Measurements from ENCODE around the gene ADIPOR1. TPM values are rescaled to one million over a fixed set of nuclear protein-coding genes. Genes with fewer than 3 reads are reported as not detected.
"Not testable (repeated sequence)": the region's sequence is repeated elsewhere in the genome, so short reads cannot be mapped to it uniquely, and the experiment has no call there.

The ADIPOR1 gene
- total RNA-seq, 1 donor from 2014 or later = 72.3 TPM

DNA sequence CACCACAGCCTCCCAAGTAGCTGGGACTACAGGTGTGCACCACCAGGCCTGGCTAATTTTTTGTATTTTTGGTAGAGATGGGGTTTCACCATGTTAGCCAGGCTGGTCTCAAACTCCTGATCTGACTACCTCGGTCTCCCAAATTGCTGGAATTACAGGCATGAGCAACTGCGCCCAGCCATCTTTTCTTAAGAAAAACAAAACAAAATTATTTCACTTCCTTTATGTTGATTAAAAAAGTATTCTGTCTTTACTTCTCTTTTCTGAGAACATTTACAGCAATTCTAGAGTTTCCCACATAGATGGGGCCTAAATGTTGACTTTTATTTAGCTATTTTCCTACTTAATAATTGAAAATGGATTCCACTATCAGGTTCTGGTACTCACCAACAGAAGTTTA, 31.8 kb upstream of the ADIPOR1 start:
- Mint-ChIP-seq H3K9me3 (ENCODE audit: unreplicated experiment) (no peaks in the 10 kb centered on the region), H3K4me3 (ENCODE audit: unreplicated experiment) (no peak overlapping the region), H3K36me3 (ENCODE audit: unreplicated experiment) (no peaks in the 10 kb centered on the region), H3K4me1 (ENCODE audit: unreplicated experiment) (no peaks in the 10 kb centered on the region), H3K27ac (ENCODE audit: unreplicated experiment) (no peak overlapping the region), H3K27me3 (ENCODE audit: unreplicated experiment) (peaks cover 86% of the 10 kb centered on the region)
- TF ChIP-seq, protein P1, sequence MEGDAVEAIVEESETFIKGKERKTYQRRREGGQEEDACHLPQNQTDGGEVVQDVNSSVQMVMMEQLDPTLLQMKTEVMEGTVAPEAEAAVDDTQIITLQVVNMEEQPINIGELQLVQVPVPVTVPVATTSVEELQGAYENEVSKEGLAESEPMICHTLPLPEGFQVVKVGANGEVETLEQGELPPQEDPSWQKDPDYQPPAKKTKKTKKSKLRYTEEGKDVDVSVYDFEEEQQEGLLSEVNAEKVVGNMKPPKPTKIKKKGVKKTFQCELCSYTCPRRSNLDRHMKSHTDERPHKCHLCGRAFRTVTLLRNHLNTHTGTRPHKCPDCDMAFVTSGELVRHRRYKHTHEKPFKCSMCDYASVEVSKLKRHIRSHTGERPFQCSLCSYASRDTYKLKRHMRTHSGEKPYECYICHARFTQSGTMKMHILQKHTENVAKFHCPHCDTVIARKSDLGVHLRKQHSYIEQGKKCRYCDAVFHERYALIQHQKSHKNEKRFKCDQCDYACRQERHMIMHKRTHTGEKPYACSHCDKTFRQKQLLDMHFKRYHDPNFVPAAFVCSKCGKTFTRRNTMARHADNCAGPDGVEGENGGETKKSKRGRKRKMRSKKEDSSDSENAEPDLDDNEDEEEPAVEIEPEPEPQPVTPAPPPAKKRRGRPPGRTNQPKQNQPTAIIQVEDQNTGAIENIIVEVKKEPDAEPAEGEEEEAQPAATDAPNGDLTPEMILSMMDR (IDR thresholded peaks at IDR 0.05) = no peak
- DNase-seq (ENCODE audit: extremely low spot score, unreplicated experiment) = no peak

DNA sequence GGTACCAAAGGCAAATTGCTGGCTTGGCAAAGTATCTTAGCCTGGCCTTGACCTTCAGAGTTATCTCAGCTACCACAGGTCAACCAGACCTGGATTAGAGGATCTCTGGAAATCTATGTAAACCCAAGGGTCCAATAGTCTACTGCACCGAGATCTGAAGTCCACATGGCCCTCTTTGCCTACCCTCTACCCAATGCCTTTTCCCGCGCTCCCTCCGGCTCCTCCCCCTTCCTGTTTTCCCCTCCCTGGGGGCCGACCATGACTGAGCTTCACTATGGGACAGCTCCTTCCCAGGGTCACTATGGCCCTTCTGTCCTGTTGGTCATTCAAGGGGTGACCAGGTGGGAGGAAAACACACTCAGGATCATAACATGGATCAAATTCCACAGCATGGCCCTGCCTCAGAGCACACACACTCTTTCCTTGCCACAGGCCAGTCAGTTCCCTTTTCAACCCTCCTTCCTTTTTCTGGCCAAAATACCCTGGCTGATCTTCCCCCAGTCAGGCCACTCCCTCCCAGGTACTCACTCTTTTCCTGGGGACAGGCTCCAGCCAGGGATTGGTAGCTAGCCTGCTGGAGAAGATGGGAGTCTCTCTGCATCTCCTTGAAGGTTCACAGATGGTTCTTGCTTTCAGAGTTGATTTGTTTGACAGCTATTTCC, 29.9 kb upstream of the ADIPOR1 start:
- Mint-ChIP-seq H3K27ac (ENCODE audit: unreplicated experiment) (no peak overlapping the region), H3K36me3 (ENCODE audit: unreplicated experiment) (no peaks in the 10 kb centered on the region), H3K9me3 (ENCODE audit: unreplicated experiment) (no peaks in the 10 kb centered on the region), H3K4me1 (ENCODE audit: unreplicated experiment) (no peaks in the 10 kb centered on the region), H3K4me3 (ENCODE audit: unreplicated experiment) (no peak overlapping the region), H3K27me3 (ENCODE audit: unreplicated experiment) (peaks cover 79% of the 10 kb centered on the region)
- TF ChIP-seq, protein P1 (IDR thresholded peaks at IDR 0.05) = no peak
- no peak for DNase-seq (ENCODE audit: extremely low spot score, unreplicated experiment)

GRCh38 chr1:202987255-202987654, 29.1 kb upstream of the ADIPOR1 start:
- Mint-ChIP-seq H3K27ac (ENCODE audit: unreplicated experiment) (no peak overlapping the region), H3K4me3 (ENCODE audit: unreplicated experiment) (no peak overlapping the region), H3K36me3 (ENCODE audit: unreplicated experiment) (no peaks in the 10 kb centered on the region), H3K4me1 (ENCODE audit: unreplicated experiment) (no peaks in the 10 kb centered on the region), H3K9me3 (ENCODE audit: unreplicated experiment) (no peaks in the 10 kb centered on the region), H3K27me3 (ENCODE audit: unreplicated experiment) (peaks cover 76% of the 10 kb centered on the region)
- DNase-seq (ENCODE audit: extremely low spot score, unreplicated experiment) = no peak
- TF ChIP-seq, protein P1 (IDR thresholded peaks at IDR 0.05) = no peak

DNA sequence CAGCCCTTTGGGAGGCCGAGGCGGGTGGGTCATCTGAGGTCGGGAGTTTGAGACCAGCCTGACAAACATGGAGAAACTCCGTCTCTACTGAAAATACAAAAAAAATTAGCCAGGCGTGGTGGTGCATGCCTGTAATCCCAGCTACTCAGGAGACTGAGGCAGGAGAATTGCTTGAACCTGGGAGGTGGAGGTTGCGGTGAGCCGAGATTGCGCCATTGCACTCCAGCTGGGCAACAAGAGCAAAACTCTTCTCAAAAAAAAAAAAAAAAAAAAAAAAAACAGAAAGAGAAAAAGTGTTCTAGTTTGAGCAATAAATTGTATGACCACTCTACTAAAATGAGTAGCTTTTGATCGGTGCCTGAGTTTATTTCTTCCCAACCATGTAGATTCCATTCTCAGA, 28.0 kb upstream of the ADIPOR1 start:
- peaks cover 70% of the 10 kb centered on the region for H3K27me3 Mint-ChIP-seq (ENCODE audit: unreplicated experiment)

DNA sequence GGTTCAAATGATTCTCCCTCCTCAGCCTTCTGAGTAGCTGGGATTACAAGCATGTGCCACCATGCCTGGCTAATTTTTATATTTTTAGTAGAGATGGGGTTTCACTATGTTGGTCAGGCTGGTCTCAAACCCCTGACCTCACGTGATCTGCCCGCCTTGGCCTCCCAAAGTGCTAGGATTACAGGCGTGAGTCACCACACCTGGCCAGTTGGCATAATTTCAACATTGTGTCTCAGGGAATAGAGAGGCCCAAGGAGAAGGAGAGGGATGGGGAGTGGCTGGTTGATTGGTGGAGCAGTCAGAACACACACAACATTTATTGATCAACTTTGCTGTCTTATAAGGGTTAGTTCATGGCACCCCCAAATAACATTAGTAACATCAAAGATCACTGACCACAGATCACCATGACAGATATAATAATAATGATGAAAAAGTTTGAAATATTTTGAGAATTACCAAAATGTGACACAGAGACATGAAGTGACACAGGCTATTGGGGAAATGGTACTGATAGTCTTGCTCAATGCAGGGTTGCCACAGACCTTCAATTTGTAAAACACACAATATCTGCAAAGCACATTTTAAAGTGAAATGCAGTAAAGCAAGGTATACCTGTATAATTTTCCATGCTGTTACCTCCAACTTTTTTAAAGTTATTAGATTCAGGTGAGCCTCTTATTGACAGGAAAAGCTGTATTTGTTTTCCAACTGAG, 24.8 kb upstream of the ADIPOR1 start:
- DNase-seq (ENCODE audit: extremely low spot score, unreplicated experiment) = no peak
- TF ChIP-seq, protein P1 (IDR thresholded peaks at IDR 0.05) = no peak
- no peaks in the 10 kb centered on the region for H3K9me3 Mint-ChIP-seq (ENCODE audit: unreplicated experiment)
- no peak overlapping the region for H3K27ac Mint-ChIP-seq (ENCODE audit: unreplicated experiment)
- H3K27me3 Mint-ChIP-seq (ENCODE audit: unreplicated experiment) = peaks cover 68% of the 10 kb centered on the region
- H3K36me3 Mint-ChIP-seq (ENCODE audit: unreplicated experiment) = no peaks in the 10 kb centered on the region
- H3K4me1 Mint-ChIP-seq (ENCODE audit: unreplicated experiment) = no peaks in the 10 kb centered on the region
- H3K4me3 Mint-ChIP-seq (ENCODE audit: unreplicated experiment) = no peak overlapping the region

More for the DNA sequence above, 28.0 kb upstream of the ADIPOR1 start:
- H3K9me3 Mint-ChIP-seq (ENCODE audit: unreplicated experiment); H3K4me1 Mint-ChIP-seq (ENCODE audit: unreplicated experiment); H3K36me3 Mint-ChIP-seq (ENCODE audit: unreplicated experiment); DNase-seq (ENCODE audit: extremely low spot score, unreplicated experiment); H3K4me3 Mint-ChIP-seq (ENCODE audit: unreplicated experiment); H3K27ac Mint-ChIP-seq (ENCODE audit: unreplicated experiment): not testable (repeated sequence)

Data from osteocyte (in vitro differentiated cells).